ENCODE results near the gene TBC1D2. TPM values are rescaled to one million over a fixed set of nuclear protein-coding genes. Genes with fewer than 3 reads are reported as not detected.
A peak's percentile ranks its signal among the peaks of the same experiment; 100 is the strongest.

The TBC1D2 gene
- total and polyA plus RNA-seq, 2 of the 13 experiments (the other 11 are each of a cell fraction or from before 2014, with no cell fraction given) = 2.0 to 2.8 TPM

GRCh38 chr9:98150164-98150563 lies 105.3 kb downstream of the TBC1D2 start (continued):
- TF ChIP-seq MLXIP (CRISPR knock-in tag; IDR thresholded peaks at IDR 0.05; ENCODE audit: borderline replicate concordance) (peak; percentile 50; the same call in 1 of the 2 replicates), FOXO1 (CRISPR knock-in tag; IDR thresholded peaks at IDR 0.05) (peak; percentile 26; the same call in 1 of the 2 replicates), MXI1 (IDR thresholded peaks at IDR 0.05; ENCODE audit: borderline replicate concordance, low read depth, low read length) (peak; percentile 57; the same call in 1 of the 3 replicates), ZBTB46 (CRISPR knock-in tag; IDR thresholded peaks at IDR 0.05; ENCODE audit: borderline replicate concordance) (no peak)

- peaks cover 54% of the 10 kb centered on the region for H3K4me1 ChIP-seq (ENCODE audit: insufficient read depth, low read length)
- H3K9me3 ChIP-seq (ENCODE audit: low read length) = no peaks in the 10 kb centered on the region
- H3K79me2 ChIP-seq (ENCODE audit: insufficient read depth, low read length) = no peaks in the 10 kb centered on the region
- WGBS (ENCODE audit: low lambda C conversion rate) = 78% methylated on average over 3 of the region's 3 CpGs
- H4K20me1 ChIP-seq (ENCODE audit: insufficient read depth, low read length) = no peaks in the 10 kb centered on the region
- H3K27me3 ChIP-seq (ENCODE audit: control insufficient read depth in 1 of 2, insufficient read depth in 2 of 2, low read length in 2 of 2) = no peaks in the 10 kb centered on the region
- in situ Hi-C loops (cut with HindIII; ENCODE audit: extremely low pct_ligation_motif_present, low pct_unique_long_range_greater_than_20kb) = no loop called here
- ChIA-PET CTCF (ENCODE audit: low intra/inter-chr PET ratio, low total read pairs) (no interaction called here), POLR2A (no interaction called here)
- FAIRE-seq (no peak), DNase-seq (ENCODE audit: low spot score) (no peak), ATAC-seq (no peak)
- BruUV-seq (replicated peaks) = no TSS peak
- no peak overlapping the region for H3K4me2 ChIP-seq (ENCODE audit: low read depth, low read length)
- no peak overlapping the region for H3K4me3 ChIP-seq (replicated peaks in 1 of 3; ENCODE audit: insufficient read depth in 1 of 3, low read depth in 2 of 3, low read length in 3 of 3)
- H3K27ac ChIP-seq (ENCODE audit: extremely low read length, insufficient read depth, low read length) = no peak overlapping the region
- no peak overlapping the region for H2AFZ ChIP-seq (ENCODE audit: low read length)
- H3K9ac ChIP-seq (ENCODE audit: insufficient read depth, low read depth, low read length) = no peak overlapping the region
- intact Hi-C loops (cut with micrococcal nuclease; ENCODE audit: unreplicated experiment) = no loop called here
- peaks cover 0 to 18% of the 10 kb centered on the region in 2 experiments; a peak in 3 of 5 replicates for H3K36me3 ChIP-seq (replicated peaks in 1 of 2; ENCODE audit: control insufficient read depth in 1 of 2, insufficient read depth in 2 of 2, low read length in 2 of 2)
- no peak for TF ChIP-seq MEIS2 (CRISPR knock-in tag; IDR thresholded peaks at IDR 0.05)
- TF ChIP-seq DMAP1 (CRISPR knock-in tag; IDR thresholded peaks at IDR 0.05) = 0 out of 2 replicates have a peak, but pooled peaks have one; percentile 1
Measured at GRCh38 chr9:98149422-98149821, 106.0 kb downstream of the TBC1D2 start.

Small RNA genes lying within 50 kb of the gene (microRNA-seq; reads per million reads assigned to microRNA genes)
- not detected for gene MIR6854

Small RNA genes lying within 50 kb of the gene (small RNA-seq; reads per million reads assigned to genes)
- gene MIR6854 (ENCODE audit: insufficient read depth in 2 of 3, insufficient read length in 3 of 3, low read depth in 2 of 3, low replicate concordance in 1 of 3) = 0 reads per million in 3 experiments

Other genes starting within 250 kb of the TBC1D2 start
- 203 and 266 TPM in 2 replicates for gene NANS, start 198.9 kb downstream of the TBC1D2 start, total RNA-seq (2016; rRNA removed; fragmentation: Illumina TruSeq; extraction: Trizol)
- 80.9 and 86.9 TPM in 2 replicates for gene NANS, start 198.9 kb downstream of the TBC1D2 start, polyA plus RNA-seq (2011; rRNA removed)
- gene TRIM14, start 136.4 kb downstream of the TBC1D2 start, total RNA-seq (2016; rRNA removed; fragmentation: Illumina TruSeq; extraction: Trizol) = 13.0 and 13.8 TPM in 2 replicates
- 9.2 and 10.7 TPM in 2 replicates for gene TRIM14, start 136.4 kb downstream of the TBC1D2 start, polyA plus RNA-seq (2011; rRNA removed)
- gene CORO2A, start 63.0 kb downstream of the TBC1D2 start, total RNA-seq (2016; rRNA removed; fragmentation: Illumina TruSeq; extraction: Trizol) = 14.4 and 19.8 TPM in 2 replicates
- gene CORO2A, start 63.0 kb downstream of the TBC1D2 start, polyA plus RNA-seq (2011; rRNA removed) = 12.9 and 15.3 TPM in 2 replicates

Data from HepG2 (cell line).